Right lobe of liver (tissue), 4 donors: ENCODE measurements around the gene EIPR1.

Experiments
- POLR2A ChIP-seq: fragments of 450-650 bp; IDR thresholded peaks from one replicate; pipeline ENCODE4 v1.6.1; 2017; ENCODE audit warnings: antibody characterized with exemption, mild to moderate bottlenecking
- TF ChIP-seq, protein P1 (sequence below), 4 donors: fragments of 200-600 bp in 3 of 4; fragments of 450-650 bp in 1 of 4; IDR thresholded peaks; one replicate each; pipeline versions ENCODE4 v1.5.1 to v1.8.0; 2016 to 2022; ENCODE audit warnings: antibody characterized with exemption in 4 of 4, mild to moderate bottlenecking in 2 of 4
- donor health status: DM: no; HTN: no; CAD: no.
- donor health status: DM: no; HTN: no; CAD: no.
- donor health status: DM: no; HTN: yes; CAD: no.

DNA sequence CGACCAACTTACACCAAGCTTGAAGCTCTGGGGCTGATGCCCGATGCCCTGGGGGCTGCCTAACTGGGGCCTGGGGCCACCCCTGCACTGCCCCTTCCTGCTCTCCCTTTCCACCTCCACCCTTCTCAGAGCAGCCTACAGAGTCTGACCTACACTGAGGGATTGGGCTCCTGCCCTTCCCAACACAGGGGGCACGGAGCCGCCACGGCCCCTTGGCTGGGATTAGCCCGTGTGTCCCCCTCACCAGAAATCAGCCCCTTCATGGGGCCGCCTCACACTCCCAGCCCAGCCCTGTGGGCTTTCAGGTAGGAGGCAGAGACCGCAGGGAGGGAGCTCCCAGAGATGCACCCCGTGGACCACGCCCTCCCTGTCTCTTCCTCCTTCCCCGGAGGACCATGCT, 198.0 kb downstream of the EIPR1 start:
- TF ChIP-seq, protein P1, sequence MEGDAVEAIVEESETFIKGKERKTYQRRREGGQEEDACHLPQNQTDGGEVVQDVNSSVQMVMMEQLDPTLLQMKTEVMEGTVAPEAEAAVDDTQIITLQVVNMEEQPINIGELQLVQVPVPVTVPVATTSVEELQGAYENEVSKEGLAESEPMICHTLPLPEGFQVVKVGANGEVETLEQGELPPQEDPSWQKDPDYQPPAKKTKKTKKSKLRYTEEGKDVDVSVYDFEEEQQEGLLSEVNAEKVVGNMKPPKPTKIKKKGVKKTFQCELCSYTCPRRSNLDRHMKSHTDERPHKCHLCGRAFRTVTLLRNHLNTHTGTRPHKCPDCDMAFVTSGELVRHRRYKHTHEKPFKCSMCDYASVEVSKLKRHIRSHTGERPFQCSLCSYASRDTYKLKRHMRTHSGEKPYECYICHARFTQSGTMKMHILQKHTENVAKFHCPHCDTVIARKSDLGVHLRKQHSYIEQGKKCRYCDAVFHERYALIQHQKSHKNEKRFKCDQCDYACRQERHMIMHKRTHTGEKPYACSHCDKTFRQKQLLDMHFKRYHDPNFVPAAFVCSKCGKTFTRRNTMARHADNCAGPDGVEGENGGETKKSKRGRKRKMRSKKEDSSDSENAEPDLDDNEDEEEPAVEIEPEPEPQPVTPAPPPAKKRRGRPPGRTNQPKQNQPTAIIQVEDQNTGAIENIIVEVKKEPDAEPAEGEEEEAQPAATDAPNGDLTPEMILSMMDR (IDR thresholded peaks at IDR 0.05), result no peak
- no peak for TF ChIP-seq POLR2A
